CD4-positive, alpha-beta T cell treated with Interleukin-17A for 4 hours (primary cell): ENCODE results near the gene C19orf25.
"Not testable (repeated sequence)": the region's sequence is repeated elsewhere in the genome, so short reads cannot be mapped to it uniquely, and the experiment has no call there.

Experiments used
- DNase-seq: peaks from one replicate; pipeline ENCODE4 v3.0.0-alpha.2; 2020; ENCODE audit warnings: mixed read lengths

C19orf25 gene

DNA sequence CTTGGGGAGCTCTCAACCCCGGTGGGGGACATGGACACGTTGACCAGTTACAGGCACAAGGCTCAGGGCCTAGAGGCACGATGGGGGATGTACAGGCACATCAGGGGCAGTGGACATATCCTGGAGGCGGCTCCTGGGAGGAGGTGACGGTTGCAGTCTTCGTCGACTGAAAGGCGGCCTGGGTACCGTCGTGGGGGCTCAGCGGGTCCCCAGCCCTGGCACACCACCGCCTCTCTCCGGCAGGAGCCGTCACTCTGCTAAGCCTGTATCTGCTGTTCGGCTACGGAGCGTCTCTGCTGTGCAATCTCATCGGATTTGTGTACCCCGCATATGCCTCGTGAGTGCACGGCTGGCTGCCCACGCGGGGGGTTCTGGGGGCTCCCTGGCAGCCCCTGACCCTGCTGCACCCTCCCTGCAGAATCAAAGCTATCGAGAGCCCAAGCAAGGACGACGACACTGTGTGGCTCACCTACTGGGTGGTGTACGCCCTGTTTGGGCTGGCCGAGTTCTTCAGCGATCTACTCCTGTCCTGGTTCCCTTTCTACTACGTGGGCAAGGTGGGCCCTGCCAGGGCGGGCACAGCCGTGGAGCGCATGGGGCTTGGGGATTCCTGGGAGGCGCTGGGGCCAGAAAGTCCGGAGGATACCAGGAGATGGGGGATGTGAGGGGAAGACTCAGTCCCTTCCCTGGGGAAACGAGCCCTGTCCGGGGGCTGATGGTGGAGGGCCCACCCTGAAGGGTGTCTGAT is 16.2 kb upstream of the C19orf25 start:
- no peak for DNase-seq

DNA sequence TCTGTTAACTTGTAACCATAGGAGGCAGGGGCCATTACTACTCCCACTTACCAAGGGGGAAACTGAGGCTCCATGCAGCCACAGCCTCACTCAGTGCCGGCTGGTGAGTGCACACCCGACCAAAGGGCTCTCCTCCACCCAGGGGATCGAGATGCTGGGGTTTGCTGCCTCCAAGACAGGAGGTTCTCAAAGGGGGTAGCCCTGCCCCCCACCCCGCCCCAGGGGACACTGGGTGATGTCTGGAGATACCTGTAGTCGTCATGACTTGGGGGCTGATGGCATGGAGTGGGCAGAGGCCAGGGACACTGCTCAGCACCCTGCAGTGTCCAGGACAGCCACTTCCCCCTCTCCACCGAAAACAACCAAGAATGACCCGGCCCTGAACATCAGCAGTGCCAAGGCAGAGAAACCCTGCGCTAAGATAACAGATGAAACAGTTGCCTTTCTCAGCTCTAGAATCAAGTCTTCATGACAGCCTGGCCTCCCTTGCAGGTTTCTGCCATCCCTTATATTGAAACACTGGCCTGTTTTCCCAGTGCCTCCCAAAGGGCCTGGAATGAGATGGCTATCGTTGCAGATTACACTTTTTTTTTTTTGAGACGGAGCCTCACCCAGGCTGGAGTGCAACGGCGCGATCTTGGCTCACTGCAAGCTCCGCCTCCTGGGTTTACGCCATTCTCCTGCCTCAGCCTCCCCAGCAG is 15.2 kb upstream of the C19orf25 start:
- DNase-seq = no peak

DNA sequence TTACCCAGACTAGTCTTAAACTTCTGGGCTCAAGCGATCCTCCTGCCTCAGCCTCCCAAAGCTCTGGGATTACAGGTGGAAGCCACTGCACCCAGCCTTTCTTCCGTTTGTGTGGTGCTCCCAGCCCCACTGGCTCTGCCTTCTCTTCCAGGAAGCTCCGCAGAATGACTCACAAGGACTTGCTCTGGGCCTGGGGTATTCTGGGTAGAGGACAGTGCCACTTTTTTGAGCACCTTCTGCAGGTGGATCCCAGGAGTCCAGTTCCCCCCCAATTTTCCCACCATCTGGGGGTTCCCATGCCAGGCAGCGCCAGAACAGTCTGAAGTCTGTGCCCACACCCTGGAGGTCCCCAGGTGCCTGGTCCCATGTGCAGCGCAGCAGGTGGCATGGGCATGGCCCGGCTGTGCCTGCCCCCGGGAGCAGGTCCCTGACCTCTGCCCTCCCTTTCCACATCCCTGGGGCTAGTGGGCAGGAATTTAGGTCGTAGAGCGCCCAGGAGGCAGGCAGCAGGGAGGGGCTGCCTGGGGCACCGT is 13.5 kb upstream of the C19orf25 start:
- DNase-seq = no peak

DNA sequence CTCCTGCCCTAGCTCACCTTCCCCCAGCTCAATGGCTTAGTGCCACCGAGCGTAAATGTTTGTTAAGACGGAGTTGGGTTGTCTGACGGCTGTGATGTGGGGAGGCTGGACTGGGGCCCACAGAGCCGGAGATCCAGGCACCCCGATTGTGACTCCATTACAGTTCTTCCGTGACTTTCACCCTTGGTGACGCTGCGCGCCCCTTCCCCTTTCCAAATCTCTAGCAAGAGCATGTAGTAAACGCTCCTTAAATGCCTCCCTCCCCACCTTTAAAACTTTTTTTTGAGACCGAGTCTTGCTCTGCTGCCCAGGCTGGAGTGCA is 12.8 kb upstream of the C19orf25 start:
- DNase-seq = no peak

DNA sequence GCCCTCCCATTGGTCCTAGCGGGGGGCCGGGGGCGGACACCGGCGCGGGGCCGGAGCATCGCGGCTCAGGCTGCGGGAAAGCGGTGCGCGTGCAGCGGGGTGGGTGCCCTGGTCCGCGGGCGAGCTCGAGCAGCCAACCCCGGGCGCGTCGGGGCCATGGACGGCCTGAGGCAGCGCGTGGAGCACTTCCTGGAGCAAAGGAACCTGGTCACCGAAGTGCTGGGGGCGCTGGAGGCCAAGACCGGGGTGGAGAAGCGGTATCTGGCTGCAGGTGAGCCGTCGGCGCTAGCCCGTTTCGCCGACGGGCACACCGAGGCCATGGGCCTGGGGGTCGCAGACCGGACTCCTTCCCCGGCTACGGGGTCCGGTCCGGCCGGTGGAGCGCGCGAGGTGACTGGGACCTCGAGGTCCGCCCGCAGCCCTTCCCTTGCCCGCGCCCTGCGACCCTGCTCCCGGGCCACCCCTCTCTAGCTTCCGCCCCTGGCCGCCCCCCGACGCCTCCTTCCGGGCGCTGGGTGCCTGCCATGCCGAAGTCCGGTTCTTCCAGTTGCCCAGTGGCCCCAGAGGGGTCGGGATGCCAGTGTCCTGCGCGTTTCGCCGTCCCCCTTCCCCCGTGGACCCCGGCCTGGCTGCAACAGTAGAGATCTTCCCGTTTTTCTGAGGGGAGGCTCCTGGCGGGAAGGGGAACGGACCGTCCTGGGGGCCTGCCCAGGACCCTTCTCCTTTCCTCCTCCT is 12.3 kb upstream of the C19orf25 start, which contains the start of gene REEP6:
REEP6 (plus strand) TSS at position 68 of the 735 bp plus-strand sequence; CDS start at position 157, 89 bp downstream.
- no peak for DNase-seq

DNA sequence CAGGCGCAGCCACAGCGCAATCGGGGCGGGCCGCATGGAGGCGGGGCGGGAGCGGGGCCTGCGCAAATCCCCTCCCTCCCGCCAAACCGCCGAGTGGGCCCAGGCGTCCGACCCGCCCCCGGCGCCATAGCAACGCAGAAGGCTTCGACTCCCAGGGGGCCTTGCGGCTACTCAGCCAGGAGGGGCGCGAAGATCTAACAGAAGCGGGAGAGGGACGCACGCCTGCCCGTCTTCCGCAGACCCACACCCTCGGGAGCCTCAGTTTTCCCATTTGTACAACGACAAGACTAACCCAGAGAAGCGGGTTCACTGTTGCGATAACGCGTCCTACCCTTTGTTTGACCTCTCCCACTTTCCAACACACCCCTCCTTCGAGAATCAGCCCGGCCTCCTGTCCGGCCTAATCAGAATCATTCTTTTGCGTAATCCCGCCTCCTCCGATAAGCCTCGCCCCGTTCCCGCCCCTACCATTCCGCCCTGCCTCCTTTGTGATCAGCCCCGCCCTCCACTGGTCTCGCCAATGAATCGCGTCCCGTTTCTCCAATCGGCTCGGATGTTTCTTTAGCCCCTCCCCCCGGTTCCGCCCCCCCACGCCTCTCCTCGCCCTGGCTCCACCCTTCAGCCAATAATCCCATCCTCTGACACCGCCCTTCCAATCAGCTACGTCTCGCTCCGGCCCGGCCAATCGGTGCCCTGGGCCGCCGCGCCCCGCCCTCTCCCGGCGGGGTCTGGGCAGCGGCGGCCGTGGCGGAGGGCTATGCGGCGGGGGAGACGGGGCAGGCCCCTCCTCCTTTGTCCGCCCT is 11.5 kb upstream of the C19orf25 start, which contains the start of gene PCSK4:
PCSK4 (minus strand) TSS at position 40 of the 803 bp plus-strand sequence; CDS start at position 36, 4 bp downstream.
- peak; percentile 99 for DNase-seq

DNA sequence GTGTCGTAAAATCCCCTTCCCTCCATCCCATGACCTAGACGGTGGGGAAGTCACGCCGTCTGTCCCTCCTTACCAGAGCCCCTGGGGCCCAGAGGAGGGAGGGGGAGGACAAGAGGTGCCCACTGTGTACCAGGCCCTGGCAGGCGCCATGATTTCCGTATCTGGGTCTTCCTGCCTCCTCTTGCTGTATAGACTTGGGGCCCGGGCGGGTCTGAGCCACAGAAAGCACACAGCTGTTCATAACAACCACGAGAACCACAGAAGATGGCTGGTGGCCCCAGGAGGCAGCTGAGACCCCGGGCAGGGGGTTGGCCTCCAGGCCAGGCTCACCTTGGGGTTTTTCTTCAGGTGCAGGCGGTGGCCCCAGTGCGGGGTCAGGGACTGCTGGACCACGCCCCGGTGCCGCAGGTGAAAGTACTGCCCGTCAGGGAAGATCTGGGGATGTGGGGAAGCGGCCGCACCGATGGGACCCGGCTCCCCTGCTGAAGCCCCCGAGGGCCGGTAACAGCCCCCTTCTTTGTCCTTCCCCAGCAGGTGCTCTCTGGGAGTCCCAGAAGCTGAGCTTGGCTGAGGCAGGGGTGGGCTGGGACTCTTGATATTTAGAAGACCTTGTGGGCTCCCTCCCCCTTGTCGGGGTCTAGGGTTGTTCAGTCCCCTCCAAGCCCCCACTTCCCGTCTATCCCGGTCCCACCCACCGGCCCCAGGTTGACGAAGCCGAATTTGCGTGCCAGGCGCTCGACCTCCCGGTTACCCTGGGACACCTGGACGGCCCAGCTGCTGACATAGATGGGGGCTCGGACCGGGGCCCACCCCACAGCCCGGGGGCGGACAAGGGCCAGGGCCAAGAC is 10.7 kb upstream of the C19orf25 start:
- DNase-seq = no peak

DNA sequence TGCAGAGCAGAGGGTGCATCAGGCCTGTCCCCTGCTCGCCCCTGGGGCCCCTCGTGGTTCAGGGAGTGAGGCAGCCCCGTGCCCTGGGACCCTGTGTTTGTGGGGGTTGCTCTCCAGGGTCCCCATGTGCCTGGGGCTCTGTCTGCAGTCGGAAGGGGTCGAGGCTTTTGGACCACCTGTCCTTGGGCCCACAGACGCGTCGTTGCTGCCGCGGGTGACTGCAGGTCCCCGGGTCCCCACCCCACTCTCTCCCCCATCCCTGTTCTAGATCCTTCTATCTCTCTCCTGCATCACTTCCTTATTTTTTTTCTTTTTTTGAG is 9.2 kb upstream of the C19orf25 start:
- no peak for DNase-seq

DNA sequence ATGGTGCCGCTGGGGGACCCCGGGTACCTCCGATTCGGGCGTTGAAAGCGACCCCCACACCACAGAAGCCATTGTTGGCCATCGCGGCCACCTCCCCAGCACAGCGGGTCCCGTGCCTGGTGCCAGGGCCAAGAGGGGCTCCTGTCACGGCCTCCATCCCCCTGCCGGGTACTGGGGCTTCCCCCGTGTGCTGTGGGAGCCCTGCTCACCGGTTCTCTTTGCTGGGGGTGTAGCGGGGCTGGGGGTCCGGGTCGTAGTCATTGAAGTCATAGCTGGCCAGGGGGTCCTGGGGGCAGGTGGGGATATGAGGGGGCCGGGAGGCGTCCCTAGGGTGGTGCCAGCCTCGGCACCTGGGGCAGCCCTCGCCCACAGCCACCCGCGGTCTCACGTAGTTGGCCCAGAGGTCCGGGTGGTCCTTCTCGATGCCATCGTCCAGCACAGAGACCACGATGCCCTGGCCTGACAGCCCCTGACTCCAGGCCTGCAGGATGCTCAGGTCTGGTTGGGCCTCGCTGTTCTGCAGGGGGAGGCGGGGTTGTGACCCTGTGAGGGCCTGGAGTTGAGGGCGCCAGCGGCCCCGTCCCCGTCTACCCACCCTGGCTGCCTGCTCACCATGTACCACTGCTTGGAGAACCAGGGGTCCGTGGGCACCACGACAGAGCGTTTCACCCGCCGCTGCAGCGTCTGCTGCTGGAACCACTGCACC is 8.7 kb upstream of the C19orf25 start:
- no peak for DNase-seq

DNA sequence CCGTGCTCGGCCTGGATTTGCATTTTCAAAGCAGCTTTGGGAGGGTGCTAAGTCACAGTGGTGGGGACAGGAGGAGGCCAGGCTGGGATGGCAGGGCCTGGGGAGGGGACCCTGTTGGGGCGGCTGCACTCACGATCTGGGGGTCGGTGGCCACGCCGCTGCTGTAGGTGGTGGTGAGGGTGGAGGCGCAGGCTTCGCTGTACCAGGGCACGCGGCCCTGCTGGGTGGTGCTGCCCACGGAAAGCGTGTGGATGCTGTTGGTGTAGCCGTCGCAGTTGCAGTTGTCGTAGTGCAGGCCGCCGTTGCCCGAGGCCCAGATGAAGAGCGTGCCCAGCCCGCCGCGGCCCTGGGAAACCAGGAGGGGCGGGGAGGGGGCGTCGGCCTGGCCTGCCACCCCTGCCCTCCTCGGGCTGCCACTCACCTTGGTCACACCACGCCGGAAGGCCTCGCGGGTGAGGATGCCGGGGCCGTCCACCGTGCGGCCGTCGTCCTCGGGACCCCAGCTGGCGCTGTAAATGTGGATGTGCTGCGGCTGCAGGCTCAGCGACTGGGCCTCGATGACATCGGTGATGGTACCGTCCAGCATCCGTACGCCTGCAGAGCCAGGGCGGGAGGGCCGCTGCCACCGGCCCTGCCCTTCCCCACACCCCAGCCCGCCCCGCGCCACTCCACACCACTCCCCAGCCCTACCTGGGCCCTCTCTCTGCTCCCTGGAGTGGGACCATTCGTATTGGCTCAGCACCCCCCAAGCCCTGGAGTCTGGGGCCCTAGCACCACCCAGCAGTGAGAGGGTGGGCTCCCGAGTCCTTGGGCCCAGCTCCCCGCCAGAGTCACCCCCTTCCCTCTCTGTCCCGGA is 7.9 kb upstream of the C19orf25 start:
- no peak for DNase-seq

DNA sequence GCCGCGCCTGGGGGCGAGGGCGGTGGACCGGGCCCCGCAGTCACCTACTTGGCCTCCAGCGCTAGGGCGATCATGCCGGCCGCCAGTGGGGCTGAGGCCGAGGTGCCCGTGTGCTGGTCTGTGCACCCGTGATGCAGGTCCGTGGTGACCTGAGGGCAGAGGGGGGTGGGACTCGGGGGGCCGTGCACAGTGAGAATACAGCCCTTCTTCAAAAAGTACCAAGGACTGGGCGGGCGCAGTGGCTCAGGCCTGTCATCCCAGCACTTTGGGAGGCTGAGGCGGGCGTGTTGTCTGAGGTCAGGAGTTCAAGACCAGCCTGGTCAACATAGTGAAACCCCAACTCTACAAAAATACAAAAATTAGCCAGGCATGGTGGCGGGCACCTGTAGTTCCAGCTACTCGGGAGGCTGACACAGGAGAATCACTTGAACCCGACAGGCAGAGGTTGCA is 5.0 kb upstream of the C19orf25 start:
- DNase-seq = no peak

DNA sequence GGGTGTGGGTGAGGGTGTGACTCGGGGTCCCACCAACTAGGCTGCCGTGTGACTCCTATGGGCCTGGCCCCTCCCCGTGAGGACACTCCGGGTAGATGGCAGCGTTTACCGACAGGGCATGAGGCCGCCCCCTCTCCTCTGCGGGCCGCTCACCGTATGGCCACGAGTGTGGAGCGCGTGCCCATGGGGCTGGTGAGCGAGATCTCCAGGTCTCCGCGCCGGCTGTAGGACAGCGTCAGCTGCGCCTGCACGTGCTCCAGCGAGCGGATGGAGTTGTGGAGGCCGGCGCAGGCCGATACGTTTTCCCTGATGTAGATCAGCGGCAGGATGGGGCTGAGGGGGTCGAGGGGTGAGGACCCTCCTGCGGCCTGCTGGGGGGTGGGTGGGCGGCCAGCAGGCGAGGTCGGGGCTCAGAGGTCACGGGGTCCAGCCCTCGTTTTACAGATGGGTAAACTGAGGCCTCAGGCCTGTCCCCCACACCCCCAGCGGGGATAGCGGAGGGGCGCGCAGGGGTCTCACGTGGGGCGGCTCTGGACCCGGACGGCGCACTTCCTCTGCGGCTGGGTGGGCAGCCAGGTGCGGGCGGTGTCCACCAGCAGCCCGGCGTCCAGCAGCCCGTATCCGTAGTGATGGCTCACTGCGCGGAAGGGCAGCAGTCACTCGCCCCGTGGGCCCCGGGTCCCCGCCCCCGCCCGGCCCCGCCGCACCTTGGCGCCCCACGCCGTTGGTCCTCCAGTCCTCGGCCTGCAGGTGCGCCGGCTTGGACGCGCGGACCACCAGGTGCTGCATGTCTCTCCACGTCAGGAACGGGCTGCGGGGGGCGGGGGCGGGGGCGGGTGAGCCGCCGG is 4.3 kb upstream of the C19orf25 start:
- DNase-seq = no peak

DNA sequence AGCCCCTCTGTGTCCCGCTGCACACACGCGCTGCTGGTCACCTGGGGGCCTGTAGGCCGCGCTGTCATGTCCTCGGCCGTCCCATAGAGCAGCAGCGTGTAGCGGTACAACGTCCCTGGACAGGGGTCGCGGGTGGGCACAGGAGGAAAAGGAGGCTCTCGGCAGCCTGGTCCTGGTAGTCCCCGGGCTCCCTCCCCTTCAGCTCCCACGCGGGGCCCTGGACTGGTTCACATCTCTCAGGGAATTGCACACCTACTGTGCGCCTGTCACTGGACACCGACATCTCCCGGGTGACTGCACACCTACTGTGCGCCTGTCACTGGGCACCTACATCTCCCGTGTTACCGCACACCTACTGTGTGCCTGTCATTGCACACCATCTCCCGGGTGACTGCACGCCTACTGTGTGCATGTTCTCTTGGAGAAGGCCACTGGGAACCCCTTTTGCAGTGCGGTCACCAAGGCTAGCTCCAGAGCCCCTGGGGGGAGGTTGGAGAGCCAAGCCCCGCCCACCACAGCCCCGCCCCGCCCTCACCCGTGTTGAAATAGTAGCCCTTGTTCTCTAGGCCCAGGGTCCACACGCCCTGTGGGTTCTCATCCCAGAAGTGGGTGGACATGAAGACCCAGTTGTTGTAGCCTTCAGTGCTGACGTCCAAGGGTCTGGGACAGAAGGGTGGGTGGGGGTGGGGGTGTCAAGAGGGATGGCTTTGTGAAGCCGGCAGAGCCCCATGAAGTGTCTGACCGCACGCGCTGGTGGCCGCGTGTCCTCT is 3.5 kb upstream of the C19orf25 start:
- DNase-seq = no peak

DNA sequence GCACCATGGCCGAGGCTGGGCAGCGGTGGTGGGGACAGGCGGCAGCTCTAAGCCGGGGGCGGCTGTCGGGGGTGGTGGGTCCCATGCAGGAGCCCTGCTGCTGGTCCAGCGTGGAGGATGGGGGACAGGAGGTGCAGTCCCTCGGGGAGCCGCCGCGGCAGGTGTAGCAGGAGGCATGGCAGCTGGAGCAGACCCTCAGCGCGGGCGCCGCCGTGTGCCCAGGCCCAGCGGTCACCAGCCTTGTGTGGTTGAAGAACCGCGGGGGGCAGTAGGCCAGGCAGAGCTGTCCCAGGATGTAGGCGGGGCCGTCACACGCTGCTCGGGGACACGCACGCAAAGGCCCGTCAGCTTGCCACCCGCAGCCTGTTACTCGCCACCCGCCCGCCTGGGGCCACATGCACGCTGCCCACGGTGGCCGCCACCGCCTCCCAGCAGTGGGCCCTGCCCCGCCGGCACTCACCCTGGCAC is 2.9 kb upstream of the C19orf25 start:
- DNase-seq = no peak

DNA sequence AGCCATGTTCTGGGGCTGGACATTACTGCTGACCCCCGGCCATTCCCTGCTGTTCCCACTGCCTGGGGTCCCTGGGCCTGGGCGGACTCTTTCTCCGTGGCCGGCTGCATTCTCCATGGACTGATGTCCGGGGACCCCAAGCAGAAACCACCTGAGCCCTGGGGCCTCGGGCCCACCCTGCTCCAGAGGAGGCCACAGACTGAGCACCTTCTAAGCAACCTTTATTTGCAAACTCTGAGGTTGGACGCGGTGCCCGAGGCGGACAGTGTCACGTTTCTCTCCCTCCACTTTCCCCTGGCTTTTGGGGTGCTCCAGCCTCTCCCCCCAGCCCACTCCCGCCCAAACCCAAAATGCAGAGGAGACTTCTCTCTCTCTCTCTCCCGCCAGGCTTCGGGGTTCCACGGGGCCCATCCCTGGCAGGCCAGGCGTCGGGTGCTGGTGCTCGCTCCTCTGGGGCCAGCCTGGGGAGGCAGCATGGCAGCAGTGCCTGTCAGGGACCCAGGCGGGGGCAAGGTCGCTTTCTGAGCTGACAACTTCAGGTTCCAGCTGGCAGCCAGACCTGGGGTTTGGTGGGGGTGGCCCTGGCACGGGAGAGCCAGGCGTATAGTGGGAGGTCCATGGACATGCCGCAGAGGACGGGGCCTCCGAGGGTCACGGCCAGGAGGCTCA is 2.3 kb upstream of the C19orf25 start:
- DNase-seq = no peak

DNA sequence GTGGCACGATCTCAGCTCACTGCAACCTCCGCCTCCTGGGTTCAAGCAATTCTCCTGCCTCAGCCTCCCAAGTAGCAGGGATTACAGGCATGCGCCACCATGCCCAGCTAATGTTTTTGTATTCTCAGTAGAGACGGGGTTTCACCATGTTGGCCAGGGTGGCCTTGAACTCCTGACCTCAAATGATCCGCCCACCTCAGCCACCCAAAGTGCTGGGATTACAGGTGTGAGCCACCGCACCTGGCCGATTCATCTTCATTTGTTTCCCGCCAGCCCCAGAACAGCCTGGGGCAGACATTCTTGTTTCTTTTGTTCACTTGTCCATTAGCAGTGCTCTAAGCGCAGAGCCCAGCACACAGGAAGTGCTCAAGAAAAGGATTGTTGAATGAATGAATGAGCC is 2.0 kb downstream of the C19orf25 start:
- not testable (repeated sequence) for DNase-seq

DNA sequence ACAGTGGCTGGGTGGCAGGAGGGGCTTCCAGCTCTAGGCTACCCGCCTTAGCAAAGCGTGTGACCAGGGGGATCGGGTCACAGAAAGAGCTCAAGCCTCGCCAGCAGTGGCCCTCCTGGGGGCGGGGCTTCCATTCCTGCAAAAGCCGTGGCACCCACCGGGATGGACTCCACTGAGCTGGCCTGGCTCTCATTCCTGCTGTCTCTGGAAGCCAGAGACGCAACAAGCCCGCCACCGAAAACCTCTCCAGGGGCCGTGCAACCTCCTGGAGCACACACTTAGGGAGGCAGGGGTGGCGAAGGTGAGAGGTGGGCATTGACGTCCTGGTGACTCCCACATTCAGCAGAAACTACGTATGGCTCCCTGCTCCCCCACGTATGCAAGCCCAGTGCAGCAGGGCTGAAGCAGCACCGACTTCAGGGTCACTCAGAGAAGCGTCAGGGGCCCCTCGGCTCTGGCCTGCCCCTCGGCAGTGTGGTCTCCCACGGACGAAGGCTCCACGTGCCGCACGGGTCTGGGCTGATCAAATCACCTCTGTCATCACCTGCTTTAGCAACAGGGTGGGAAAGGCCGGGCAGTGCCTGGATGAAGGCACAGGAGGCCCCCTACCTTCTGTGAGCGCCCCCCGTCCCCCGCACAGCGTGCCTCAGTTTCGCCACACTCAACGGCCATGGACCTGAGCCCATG is 3.1 kb downstream of the C19orf25 start:
- DNase-seq = no peak
